Measurements from ENCODE around the gene ADAMTS3.

The ADAMTS3 gene

DNA sequence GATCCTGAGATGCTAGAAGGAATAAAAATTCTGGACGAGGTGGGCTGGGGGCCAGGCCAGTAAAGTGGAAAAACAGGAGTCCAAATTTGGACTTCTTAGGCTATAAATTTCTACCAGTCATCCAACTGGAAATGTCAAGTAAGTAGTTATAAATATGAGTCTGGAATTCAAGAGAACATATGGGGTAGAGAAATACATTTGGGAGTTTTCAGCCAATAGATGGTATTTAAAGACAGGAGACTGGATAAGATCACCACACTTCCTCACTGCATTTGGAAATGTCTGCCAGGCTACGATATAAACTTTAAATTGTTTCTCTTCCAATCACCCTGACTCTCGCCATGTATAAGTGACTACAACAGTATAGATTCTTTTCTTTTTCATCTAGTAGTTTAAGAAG lies 294.8 kb downstream of the ADAMTS3 start:
- no peak for DNase-seq

DNA sequence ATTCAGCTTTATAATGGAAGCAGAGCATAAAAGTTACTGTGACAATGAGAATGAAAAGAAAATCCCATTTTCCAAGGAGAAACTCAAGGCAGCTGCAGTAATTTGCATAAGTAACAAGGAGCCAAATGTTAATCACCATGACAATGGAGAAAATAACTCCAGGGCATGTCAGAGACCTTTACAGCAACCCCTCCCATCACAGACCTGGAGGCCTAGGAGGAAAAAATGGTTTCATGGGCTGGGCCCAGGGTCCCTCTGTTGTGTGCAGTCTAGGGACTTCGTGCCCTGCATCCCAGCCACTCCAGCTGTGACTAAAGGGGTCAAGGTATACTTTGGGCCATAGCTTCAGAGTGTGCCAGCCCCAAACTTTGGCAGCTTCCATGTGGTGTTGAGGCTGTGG lies 313.8 kb downstream of the ADAMTS3 start:
- no peak for DNase-seq

DNA sequence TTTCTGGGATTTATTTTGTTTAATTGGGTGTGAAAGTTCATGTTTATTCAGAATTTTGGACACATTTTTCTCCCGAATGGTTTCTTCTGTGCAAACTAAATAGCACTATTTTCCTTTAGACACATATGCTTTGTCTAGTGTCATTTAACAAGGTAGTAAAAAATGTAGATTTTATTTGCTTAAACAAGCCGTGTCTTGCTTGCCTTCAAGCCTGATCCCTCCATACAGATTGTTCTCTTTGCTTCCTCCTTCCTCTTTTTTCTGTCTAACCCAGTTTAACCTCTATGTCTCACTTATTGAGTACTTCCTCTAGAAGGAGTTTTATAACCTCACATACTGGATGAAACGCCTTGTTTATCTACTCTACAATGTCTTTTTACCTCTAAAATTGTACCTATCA lies 325.4 kb downstream of the ADAMTS3 start:
- no peak for DNase-seq

DNA sequence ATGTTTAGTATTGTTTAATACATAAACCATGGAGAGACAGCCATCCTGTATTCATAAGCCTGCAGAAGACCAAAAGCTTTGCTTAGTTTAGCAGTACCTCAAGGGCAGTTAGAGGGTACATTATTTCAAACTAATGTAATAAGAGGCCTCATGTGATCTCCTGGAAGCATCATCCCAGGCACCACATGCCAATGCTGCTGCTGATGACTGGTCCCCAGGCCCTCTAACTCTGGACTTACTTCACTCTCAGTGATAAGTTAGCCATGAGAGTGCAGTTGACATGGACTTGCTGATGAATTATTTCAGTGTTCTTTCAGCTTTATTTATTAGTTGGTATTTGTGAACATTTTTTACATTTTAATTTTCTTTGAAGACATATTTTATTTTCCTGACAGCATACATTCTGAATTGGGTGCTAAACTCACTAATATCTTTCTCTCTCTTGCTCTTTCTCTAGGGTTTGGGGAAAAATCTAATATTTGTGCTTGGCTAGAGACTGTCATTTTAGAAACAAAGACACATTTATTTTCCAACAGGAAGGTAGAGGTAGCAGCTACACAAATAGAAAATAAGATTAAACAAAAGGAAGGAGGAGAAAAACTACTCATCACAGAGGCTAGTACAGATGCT lies 329.4 kb downstream of the ADAMTS3 start:
- DNase-seq: no peak

Measured in CD4-positive, alpha-beta T cell treated with Interferon gamma for 1 hour (primary cell).